Loucy (cell line): ENCODE results near the gene SH3PXD2A.

Source experiments
- EZH2phosphoT487 ChIP-seq: fragments of 200-600 bp; IDR thresholded peaks from 2 replicates; pipeline ENCODE4 v1.6.1; 2018; ENCODE audit warnings: antibody characterized with exemption, mild to moderate bottlenecking, moderate library complexity, borderline replicate concordance
- TF ChIP-seq, protein P1 (sequence below): fragments of 200-600 bp; sonication (generic); conservative IDR thresholded peaks from 2 replicates; pipeline ENCODE4 v1.5.1; 2014; ENCODE audit warnings: mild to moderate bottlenecking, antibody characterized with exemption, low read length

DNA sequence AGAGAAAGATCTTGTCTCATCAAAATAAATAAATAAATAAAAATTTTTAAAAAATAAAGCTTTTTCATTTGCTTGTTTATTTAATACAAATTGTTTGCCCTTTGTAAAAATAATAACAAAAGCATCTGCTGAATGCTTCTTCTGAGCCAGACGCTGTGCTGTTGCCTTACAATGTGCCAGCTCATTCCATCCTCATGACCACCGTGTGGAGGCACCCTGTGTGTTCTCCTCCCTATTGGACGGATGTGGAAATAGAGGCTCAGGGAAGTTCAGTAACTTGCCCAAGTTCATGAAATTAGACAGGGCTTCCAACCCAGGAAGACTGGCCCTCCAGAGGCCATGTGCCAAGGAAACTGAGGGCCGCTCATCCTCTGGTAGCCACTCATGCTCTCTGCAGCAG, 120.6 kb downstream of the SH3PXD2A start:
- TF ChIP-seq, protein P1, sequence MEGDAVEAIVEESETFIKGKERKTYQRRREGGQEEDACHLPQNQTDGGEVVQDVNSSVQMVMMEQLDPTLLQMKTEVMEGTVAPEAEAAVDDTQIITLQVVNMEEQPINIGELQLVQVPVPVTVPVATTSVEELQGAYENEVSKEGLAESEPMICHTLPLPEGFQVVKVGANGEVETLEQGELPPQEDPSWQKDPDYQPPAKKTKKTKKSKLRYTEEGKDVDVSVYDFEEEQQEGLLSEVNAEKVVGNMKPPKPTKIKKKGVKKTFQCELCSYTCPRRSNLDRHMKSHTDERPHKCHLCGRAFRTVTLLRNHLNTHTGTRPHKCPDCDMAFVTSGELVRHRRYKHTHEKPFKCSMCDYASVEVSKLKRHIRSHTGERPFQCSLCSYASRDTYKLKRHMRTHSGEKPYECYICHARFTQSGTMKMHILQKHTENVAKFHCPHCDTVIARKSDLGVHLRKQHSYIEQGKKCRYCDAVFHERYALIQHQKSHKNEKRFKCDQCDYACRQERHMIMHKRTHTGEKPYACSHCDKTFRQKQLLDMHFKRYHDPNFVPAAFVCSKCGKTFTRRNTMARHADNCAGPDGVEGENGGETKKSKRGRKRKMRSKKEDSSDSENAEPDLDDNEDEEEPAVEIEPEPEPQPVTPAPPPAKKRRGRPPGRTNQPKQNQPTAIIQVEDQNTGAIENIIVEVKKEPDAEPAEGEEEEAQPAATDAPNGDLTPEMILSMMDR, result no peak
- no peak for TF ChIP-seq EZH2phosphoT487
